ENCODE data around the gene CSTF3. TPM values are rescaled to one million over a fixed set of nuclear protein-coding genes. Genes with fewer than 3 reads are reported as not detected.

The CSTF3 gene
- total RNA-seq, 1 experiment from 2014 or later, result 45.6 TPM

GRCh38 chr11:33083918-33084317, 77.4 kb downstream of the CSTF3 start:
- peaks cover 9% of the 10 kb centered on the region for H3K4me1 Mint-ChIP-seq (ENCODE audit: low read depth, unreplicated experiment)
- no peak for DNase-seq
- H3K36me3 Mint-ChIP-seq (ENCODE audit: insufficient read depth, unreplicated experiment), result peaks cover 55% of the 10 kb centered on the region
- Histone ChIP-seq H3K4me1 (peaks cover 14% of the 10 kb centered on the region), H3K27me3 (replicated peaks; ENCODE audit: control insufficient read depth, insufficient read depth, low read length) (no peaks in the 10 kb centered on the region), H3K9me3 (no peaks in the 10 kb centered on the region), H3K36me3 (ENCODE audit: control insufficient read depth, insufficient read depth, low read length) (no peaks in the 10 kb centered on the region; the same call in 1 of the 2 replicates), H3K4me3 (ENCODE audit: low read depth, low read length) (no peak overlapping the region)
- no peak overlapping the region for H3K27ac Mint-ChIP-seq (ENCODE audit: unreplicated experiment)
- TF ChIP-seq CTCF (IDR thresholded peaks at IDR 0.05; ENCODE audit: insufficient read depth in 1 of 2, low read depth in 1 of 2, low read length in 1 of 2, severe bottlenecking in 1 of 2, unreplicated experiment in 1 of 2), result no peak
- intact Hi-C loops (cut with micrococcal nuclease; ENCODE audit: unreplicated experiment), result loop anchor here (10.0 kb wide), 1 partner anchor 241 kb away; no protein-coding TSS in a partner anchor
- H3K27me3 Mint-ChIP-seq (ENCODE audit: insufficient read depth, unreplicated experiment), result no peaks in the 10 kb centered on the region
- CTCF ChIA-PET, result no interaction called here
- POLR2A ChIA-PET, result no interaction called here
- BruUV-seq (replicated peaks), result no TSS peak
- no peak overlapping the region for H3K4me3 Mint-ChIP-seq (ENCODE audit: unreplicated experiment)
- H3K9me3 Mint-ChIP-seq (ENCODE audit: unreplicated experiment), result no peaks in the 10 kb centered on the region

- H3K36me3 Mint-ChIP-seq (ENCODE audit: insufficient read depth, unreplicated experiment), result peaks cover 63% of the 10 kb centered on the region
- Histone ChIP-seq H3K4me3 (ENCODE audit: low read depth, low read length) (no peak overlapping the region), H3K36me3 (ENCODE audit: control insufficient read depth, insufficient read depth, low read length) (peaks cover 10% of the 10 kb centered on the region), H3K27me3 (replicated peaks; ENCODE audit: control insufficient read depth, insufficient read depth, low read length) (no peaks in the 10 kb centered on the region), H3K4me1 (peaks cover 2% of the 10 kb centered on the region), H3K9me3 (no peaks in the 10 kb centered on the region)
- intact Hi-C loops (cut with micrococcal nuclease; ENCODE audit: unreplicated experiment), result no loop called here
- no peak overlapping the region for H3K4me3 Mint-ChIP-seq (ENCODE audit: unreplicated experiment)
- no peak for DNase-seq
- no TSS peak for BruUV-seq (replicated peaks)
- no peaks in the 10 kb centered on the region for H3K9me3 Mint-ChIP-seq (ENCODE audit: unreplicated experiment)
- ChIA-PET POLR2A (no interaction called here), CTCF (no interaction called here)
- TF ChIP-seq CTCF (IDR thresholded peaks at IDR 0.05; ENCODE audit: insufficient read depth in 1 of 2, low read depth in 1 of 2, low read length in 1 of 2, severe bottlenecking in 1 of 2, unreplicated experiment in 1 of 2), result no peak
- no peaks in the 10 kb centered on the region for H3K4me1 Mint-ChIP-seq (ENCODE audit: low read depth, unreplicated experiment)
- H3K27ac Mint-ChIP-seq (ENCODE audit: unreplicated experiment), result peak overlapping the region; percentile 12
- no peaks in the 10 kb centered on the region for H3K27me3 Mint-ChIP-seq (ENCODE audit: insufficient read depth, unreplicated experiment)
Observed at GRCh38 chr11:33072465-33072864, 88.8 kb downstream of the CSTF3 start.

- peaks cover 54% of the 10 kb centered on the region for H3K36me3 Mint-ChIP-seq (ENCODE audit: insufficient read depth, unreplicated experiment)
- peaks cover 10% of the 10 kb centered on the region for H3K4me1 ChIP-seq
- TF ChIP-seq CTCF (IDR thresholded peaks at IDR 0.05; ENCODE audit: insufficient read depth in 1 of 2, low read depth in 1 of 2, low read length in 1 of 2, severe bottlenecking in 1 of 2, unreplicated experiment in 1 of 2), result no peak
- H3K36me3 ChIP-seq (ENCODE audit: control insufficient read depth, insufficient read depth, low read length), result peaks cover 12% of the 10 kb centered on the region
- H3K4me3 Mint-ChIP-seq (ENCODE audit: unreplicated experiment), result no peak overlapping the region
- CTCF ChIA-PET, result no interaction called here
- BruUV-seq (replicated peaks), result no TSS peak
- no peaks in the 10 kb centered on the region for H3K9me3 Mint-ChIP-seq (ENCODE audit: unreplicated experiment)
- H3K27me3 Mint-ChIP-seq (ENCODE audit: insufficient read depth, unreplicated experiment), result no peaks in the 10 kb centered on the region
- POLR2A ChIA-PET, result no interaction called here
- no peak overlapping the region for H3K27ac Mint-ChIP-seq (ENCODE audit: unreplicated experiment)
- no peaks in the 10 kb centered on the region for H3K27me3 ChIP-seq (replicated peaks; ENCODE audit: control insufficient read depth, insufficient read depth, low read length)
- no peak overlapping the region for H3K4me3 ChIP-seq (ENCODE audit: low read depth, low read length)
- no peak for DNase-seq
- H3K4me1 Mint-ChIP-seq (ENCODE audit: low read depth, unreplicated experiment), result peaks cover 6% of the 10 kb centered on the region
- no peaks in the 10 kb centered on the region for H3K9me3 ChIP-seq
- intact Hi-C loops (cut with micrococcal nuclease; ENCODE audit: unreplicated experiment), result loop anchor here (5.0 kb wide), 1 partner anchor 176 kb away; the partner anchor contains the start of gene QSER1
Observed at GRCh38 chr11:33068611-33069340, 92.5 kb downstream of the CSTF3 start.
